ENCODE results near the gene DRICH1. TPM values are rescaled to one million over a fixed set of nuclear protein-coding genes. Genes with fewer than 3 reads are reported as not detected.
A peak's percentile ranks its signal among the peaks of the same experiment; 100 is the strongest.

The DRICH1 gene
- total RNA-seq, 2 experiments from 2014 or later, result 0.38 to 0.49 TPM

- DNase-seq (ENCODE audit: low spot score), result no peak
- H3K4me2 ChIP-seq (ENCODE audit: low read length), result no peak overlapping the region
- no peaks in the 10 kb centered on the region for H3K79me2 ChIP-seq (ENCODE audit: insufficient read depth, low read depth, low read length)
- no peaks in the 10 kb centered on the region for H4K20me1 ChIP-seq (ENCODE audit: insufficient read depth, low read length)
- H3K9me3 ChIP-seq (ENCODE audit: low read length), result no peaks in the 10 kb centered on the region
- H3K4me1 ChIP-seq (ENCODE audit: insufficient read depth, low read length, poor library complexity, severe bottlenecking), result no peaks in the 10 kb centered on the region
- POLR2A ChIA-PET, result no interaction called here
- no peak overlapping the region for H3K27ac ChIP-seq (ENCODE audit: low read depth, low read length, poor library complexity, severe bottlenecking)
- H3K36me3 ChIP-seq (ENCODE audit: insufficient read depth, low read length), result no peaks in the 10 kb centered on the region
- H3K4me3 ChIP-seq (ENCODE audit: low read depth, low read length, poor library complexity, severe bottlenecking), result no peak overlapping the region
- no TSS peak for BruUV-seq (replicated peaks)
- no peak overlapping the region for H2AFZ ChIP-seq (ENCODE audit: low read length)
- intact Hi-C loops (cut with micrococcal nuclease; ENCODE audit: unreplicated experiment), result loop anchor here (1.0 to 5.0 kb wide), 2 partner anchors 51 to 190 kb away; no protein-coding TSS in a partner anchor
- CTCF ChIA-PET (ENCODE audit: unreplicated experiment), result interaction anchor here (0.6 kb wide), 1 partner anchor 258 kb away, joined by 4 read pairs; no protein-coding TSS in a partner anchor
- H3K9me2 ChIP-seq (ENCODE audit: insufficient read depth, low read length), result no peaks in the 10 kb centered on the region
- TF ChIP-seq, protein P1, sequence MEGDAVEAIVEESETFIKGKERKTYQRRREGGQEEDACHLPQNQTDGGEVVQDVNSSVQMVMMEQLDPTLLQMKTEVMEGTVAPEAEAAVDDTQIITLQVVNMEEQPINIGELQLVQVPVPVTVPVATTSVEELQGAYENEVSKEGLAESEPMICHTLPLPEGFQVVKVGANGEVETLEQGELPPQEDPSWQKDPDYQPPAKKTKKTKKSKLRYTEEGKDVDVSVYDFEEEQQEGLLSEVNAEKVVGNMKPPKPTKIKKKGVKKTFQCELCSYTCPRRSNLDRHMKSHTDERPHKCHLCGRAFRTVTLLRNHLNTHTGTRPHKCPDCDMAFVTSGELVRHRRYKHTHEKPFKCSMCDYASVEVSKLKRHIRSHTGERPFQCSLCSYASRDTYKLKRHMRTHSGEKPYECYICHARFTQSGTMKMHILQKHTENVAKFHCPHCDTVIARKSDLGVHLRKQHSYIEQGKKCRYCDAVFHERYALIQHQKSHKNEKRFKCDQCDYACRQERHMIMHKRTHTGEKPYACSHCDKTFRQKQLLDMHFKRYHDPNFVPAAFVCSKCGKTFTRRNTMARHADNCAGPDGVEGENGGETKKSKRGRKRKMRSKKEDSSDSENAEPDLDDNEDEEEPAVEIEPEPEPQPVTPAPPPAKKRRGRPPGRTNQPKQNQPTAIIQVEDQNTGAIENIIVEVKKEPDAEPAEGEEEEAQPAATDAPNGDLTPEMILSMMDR (conservative IDR thresholded peaks at IDR 0.05; ENCODE audit: low read length), result no peak
- TF ChIP-seq EZH2phosphoT487 (IDR thresholded peaks at IDR 0.05; ENCODE audit: borderline replicate concordance, low read depth, low read length), result no peak
Measured at GRCh38 chr22:23591846-23592245, 40.3 kb downstream of the DRICH1 start.

DNA sequence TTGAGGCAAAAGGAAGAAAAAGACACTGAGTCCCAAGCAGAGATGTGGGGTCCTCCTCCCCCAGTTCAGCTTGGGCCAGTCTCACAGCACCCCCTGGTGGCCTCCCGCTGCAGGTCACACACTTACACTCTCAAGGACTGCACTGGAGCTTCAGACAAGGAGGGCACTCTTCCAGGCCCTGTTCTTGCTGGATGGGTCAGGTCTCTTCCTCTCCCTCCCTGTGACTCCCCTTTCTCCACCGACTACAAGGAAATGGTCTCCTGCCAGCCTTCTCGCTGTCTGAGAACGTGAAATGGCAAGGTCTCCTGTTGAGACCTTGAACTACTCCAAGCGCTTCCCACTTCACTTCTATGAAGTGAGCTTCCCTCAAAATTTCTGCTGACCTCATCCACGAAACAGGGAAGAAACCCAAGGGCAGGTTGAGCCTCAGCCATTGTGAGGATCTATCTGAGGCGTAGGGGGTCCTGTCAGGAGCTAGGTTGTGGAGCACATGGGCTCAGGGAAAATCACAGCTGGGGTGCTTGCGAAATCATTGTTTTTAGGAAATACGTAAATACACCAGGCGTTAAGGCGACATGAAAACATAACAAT, 40.8 kb downstream of the DRICH1 start:
- H3K4me3 ChIP-seq (ENCODE audit: low read depth, low read length, poor library complexity, severe bottlenecking), result no peak overlapping the region
- H3K4me2 ChIP-seq (ENCODE audit: low read length), result no peak overlapping the region
- H3K79me2 ChIP-seq (ENCODE audit: insufficient read depth, low read depth, low read length), result no peaks in the 10 kb centered on the region
- H3K4me1 ChIP-seq (ENCODE audit: insufficient read depth, low read length, poor library complexity, severe bottlenecking), result no peaks in the 10 kb centered on the region
- no peak overlapping the region for H3K27ac ChIP-seq (ENCODE audit: low read depth, low read length, poor library complexity, severe bottlenecking)
- POLR2A ChIA-PET, result no interaction called here
- CTCF ChIA-PET (ENCODE audit: unreplicated experiment), result interaction anchor here (0.6 kb wide), 1 partner anchor 259 kb away, joined by 4 read pairs; no protein-coding TSS in a partner anchor
- H3K9me3 ChIP-seq (ENCODE audit: low read length), result no peaks in the 10 kb centered on the region
- BruUV-seq (replicated peaks), result no TSS peak
- H3K9me2 ChIP-seq (ENCODE audit: insufficient read depth, low read length), result no peaks in the 10 kb centered on the region
- H2AFZ ChIP-seq (ENCODE audit: low read length), result no peak overlapping the region
- intact Hi-C loops (cut with micrococcal nuclease; ENCODE audit: unreplicated experiment), result loop anchor here (1.0 to 5.0 kb wide), 2 partner anchors 50 to 189 kb away; no protein-coding TSS in a partner anchor
- no peak for TF ChIP-seq EZH2phosphoT487 (IDR thresholded peaks at IDR 0.05; ENCODE audit: borderline replicate concordance, low read depth, low read length)
- TF ChIP-seq, protein P1 (conservative IDR thresholded peaks at IDR 0.05; ENCODE audit: low read length), result peak; percentile 93
- no peaks in the 10 kb centered on the region for H4K20me1 ChIP-seq (ENCODE audit: insufficient read depth, low read length)
- H3K36me3 ChIP-seq (ENCODE audit: insufficient read depth, low read length), result no peaks in the 10 kb centered on the region
- peak; percentile 66 for DNase-seq (ENCODE audit: low spot score)

- POLR2A ChIA-PET, result no interaction called here
- CTCF ChIA-PET (ENCODE audit: unreplicated experiment), result no interaction called here
- Histone ChIP-seq H2AFZ (ENCODE audit: low read length) (no peak overlapping the region), H4K20me1 (ENCODE audit: insufficient read depth, low read length) (no peaks in the 10 kb centered on the region), H3K9me3 (ENCODE audit: low read length) (no peaks in the 10 kb centered on the region), H3K79me2 (ENCODE audit: insufficient read depth, low read depth, low read length) (no peaks in the 10 kb centered on the region), H3K36me3 (ENCODE audit: insufficient read depth, low read length) (no peaks in the 10 kb centered on the region), H3K4me1 (ENCODE audit: insufficient read depth, low read length, poor library complexity, severe bottlenecking) (peaks cover 6% of the 10 kb centered on the region), H3K4me3 (ENCODE audit: low read depth, low read length, poor library complexity, severe bottlenecking) (no peak overlapping the region), H3K27ac (ENCODE audit: low read depth, low read length, poor library complexity, severe bottlenecking) (no peak overlapping the region), H3K4me2 (ENCODE audit: low read length) (no peak overlapping the region), H3K9me2 (ENCODE audit: insufficient read depth, low read length) (no peaks in the 10 kb centered on the region)
- TF ChIP-seq, protein P1 (conservative IDR thresholded peaks at IDR 0.05; ENCODE audit: low read length), result no peak
- TF ChIP-seq EZH2phosphoT487 (IDR thresholded peaks at IDR 0.05; ENCODE audit: borderline replicate concordance, low read depth, low read length), result no peak
- BruUV-seq (replicated peaks), result no TSS peak
- intact Hi-C loops (cut with micrococcal nuclease; ENCODE audit: unreplicated experiment), result no loop called here
- DNase-seq (ENCODE audit: low spot score), result peak; percentile 15
Measured at GRCh38 chr22:23583836-23584235, 48.3 kb downstream of the DRICH1 start.

All from OCI-LY7 (cell line).